ENCODE data around the gene SLMAP.

Gene SLMAP

GRCh38 chr3:57841818-57842217 lies 85.7 kb downstream of the SLMAP start:
- no peak overlapping the region for H3K4me3 ChIP-seq (replicated peaks; ENCODE audit: insufficient read depth, low read length)
- no peak for DNase-seq (ENCODE audit: low read depth in 1 of 2, low spot score in 1 of 2)
- no peaks in the 10 kb centered on the region for H3K27me3 ChIP-seq (ENCODE audit: insufficient read depth, poor library complexity, severe bottlenecking)
- H3K27ac ChIP-seq (replicated peaks) = no peak overlapping the region
- TF ChIP-seq POLR2AphosphoS5 (IDR thresholded peaks at IDR 0.05; ENCODE audit: low read depth) = no peak
- TF ChIP-seq, protein P1, sequence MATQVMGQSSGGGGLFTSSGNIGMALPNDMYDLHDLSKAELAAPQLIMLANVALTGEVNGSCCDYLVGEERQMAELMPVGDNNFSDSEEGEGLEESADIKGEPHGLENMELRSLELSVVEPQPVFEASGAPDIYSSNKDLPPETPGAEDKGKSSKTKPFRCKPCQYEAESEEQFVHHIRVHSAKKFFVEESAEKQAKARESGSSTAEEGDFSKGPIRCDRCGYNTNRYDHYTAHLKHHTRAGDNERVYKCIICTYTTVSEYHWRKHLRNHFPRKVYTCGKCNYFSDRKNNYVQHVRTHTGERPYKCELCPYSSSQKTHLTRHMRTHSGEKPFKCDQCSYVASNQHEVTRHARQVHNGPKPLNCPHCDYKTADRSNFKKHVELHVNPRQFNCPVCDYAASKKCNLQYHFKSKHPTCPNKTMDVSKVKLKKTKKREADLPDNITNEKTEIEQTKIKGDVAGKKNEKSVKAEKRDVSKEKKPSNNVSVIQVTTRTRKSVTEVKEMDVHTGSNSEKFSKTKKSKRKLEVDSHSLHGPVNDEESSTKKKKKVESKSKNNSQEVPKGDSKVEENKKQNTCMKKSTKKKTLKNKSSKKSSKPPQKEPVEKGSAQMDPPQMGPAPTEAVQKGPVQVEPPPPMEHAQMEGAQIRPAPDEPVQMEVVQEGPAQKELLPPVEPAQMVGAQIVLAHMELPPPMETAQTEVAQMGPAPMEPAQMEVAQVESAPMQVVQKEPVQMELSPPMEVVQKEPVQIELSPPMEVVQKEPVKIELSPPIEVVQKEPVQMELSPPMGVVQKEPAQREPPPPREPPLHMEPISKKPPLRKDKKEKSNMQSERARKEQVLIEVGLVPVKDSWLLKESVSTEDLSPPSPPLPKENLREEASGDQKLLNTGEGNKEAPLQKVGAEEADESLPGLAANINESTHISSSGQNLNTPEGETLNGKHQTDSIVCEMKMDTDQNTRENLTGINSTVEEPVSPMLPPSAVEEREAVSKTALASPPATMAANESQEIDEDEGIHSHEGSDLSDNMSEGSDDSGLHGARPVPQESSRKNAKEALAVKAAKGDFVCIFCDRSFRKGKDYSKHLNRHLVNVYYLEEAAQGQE (IDR thresholded peaks at IDR 0.05; ENCODE audit: insufficient replicate concordance, low read depth) = no peak
- TF ChIP-seq SPI1 (IDR thresholded peaks at IDR 0.05; ENCODE audit: borderline replicate concordance, low read depth) = no peak
- TF ChIP-seq GABPA (IDR thresholded peaks at IDR 0.05; ENCODE audit: low read depth) = no peak
- TF ChIP-seq, protein P2, sequence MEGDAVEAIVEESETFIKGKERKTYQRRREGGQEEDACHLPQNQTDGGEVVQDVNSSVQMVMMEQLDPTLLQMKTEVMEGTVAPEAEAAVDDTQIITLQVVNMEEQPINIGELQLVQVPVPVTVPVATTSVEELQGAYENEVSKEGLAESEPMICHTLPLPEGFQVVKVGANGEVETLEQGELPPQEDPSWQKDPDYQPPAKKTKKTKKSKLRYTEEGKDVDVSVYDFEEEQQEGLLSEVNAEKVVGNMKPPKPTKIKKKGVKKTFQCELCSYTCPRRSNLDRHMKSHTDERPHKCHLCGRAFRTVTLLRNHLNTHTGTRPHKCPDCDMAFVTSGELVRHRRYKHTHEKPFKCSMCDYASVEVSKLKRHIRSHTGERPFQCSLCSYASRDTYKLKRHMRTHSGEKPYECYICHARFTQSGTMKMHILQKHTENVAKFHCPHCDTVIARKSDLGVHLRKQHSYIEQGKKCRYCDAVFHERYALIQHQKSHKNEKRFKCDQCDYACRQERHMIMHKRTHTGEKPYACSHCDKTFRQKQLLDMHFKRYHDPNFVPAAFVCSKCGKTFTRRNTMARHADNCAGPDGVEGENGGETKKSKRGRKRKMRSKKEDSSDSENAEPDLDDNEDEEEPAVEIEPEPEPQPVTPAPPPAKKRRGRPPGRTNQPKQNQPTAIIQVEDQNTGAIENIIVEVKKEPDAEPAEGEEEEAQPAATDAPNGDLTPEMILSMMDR (IDR thresholded peaks at IDR 0.05; ENCODE audit: insufficient read depth, low read length) = no peak

GRCh38 chr3:57848177-57848738 lies 92.1 kb downstream of the SLMAP start:
- Histone ChIP-seq H3K27ac (replicated peaks) (no peak overlapping the region), H3K4me3 (replicated peaks; ENCODE audit: insufficient read depth, low read length) (no peak overlapping the region), H3K27me3 (ENCODE audit: insufficient read depth, poor library complexity, severe bottlenecking) (no peaks in the 10 kb centered on the region)
- TF ChIP-seq, protein P1 (IDR thresholded peaks at IDR 0.05; ENCODE audit: insufficient replicate concordance, low read depth) = no peak
- no peak for TF ChIP-seq POLR2AphosphoS5 (IDR thresholded peaks at IDR 0.05; ENCODE audit: low read depth)
- no peak for TF ChIP-seq GABPA (IDR thresholded peaks at IDR 0.05; ENCODE audit: low read depth)
- no peak; the same call in 1 of the 2 replicates for TF ChIP-seq SPI1 (IDR thresholded peaks at IDR 0.05; ENCODE audit: borderline replicate concordance, low read depth)
- TF ChIP-seq, protein P2 (IDR thresholded peaks at IDR 0.05; ENCODE audit: insufficient read depth, low read length) = no peak
- no peak for DNase-seq (ENCODE audit: low read depth in 1 of 2, low spot score in 1 of 2)

- TF ChIP-seq GABPA (IDR thresholded peaks at IDR 0.05; ENCODE audit: low read depth) = no peak
- TF ChIP-seq, protein P1 (IDR thresholded peaks at IDR 0.05; ENCODE audit: insufficient replicate concordance, low read depth) = no peak
These were observed 95.2 kb downstream of the SLMAP start for GRCh38 chr3:57851304-57851703.

More at GRCh38 chr3:57851304-57851703, 95.2 kb downstream of the SLMAP start:
- Histone ChIP-seq H3K27ac (replicated peaks) (no peak overlapping the region), H3K27me3 (ENCODE audit: insufficient read depth, poor library complexity, severe bottlenecking) (no peaks in the 10 kb centered on the region), H3K4me3 (replicated peaks; ENCODE audit: insufficient read depth, low read length) (no peak overlapping the region)
- no peak for DNase-seq (ENCODE audit: low read depth in 1 of 2, low spot score in 1 of 2)

Data from HL-60 (cell line).